Mesenchymal stem cell (in vitro differentiated cells and primary cell): Measurements from ENCODE around the gene LRRC47.
A peak's percentile ranks its signal among the peaks of the same experiment; 100 is the strongest.

Experiments
- DNase-seq: peaks from one replicate; pipeline ENCODE4 v3.0.0-alpha.2; 2013
- H2AFZ ChIP-seq: one replicate; pipeline ENCODE4 v1.6.1; 2013; ENCODE audit warnings: low read depth, mild to moderate bottlenecking, control low read depth, inconsistent platforms, low read length, moderate library complexity
- H2AK5ac ChIP-seq: 2 replicates; pipeline ENCODE4 v1.6.1; 2013; ENCODE audit warnings: low read length, moderate library complexity, mild to moderate bottlenecking, inconsistent platforms; ENCODE audit not compliant: severe bottlenecking
- H2BK120ac ChIP-seq: one replicate; pipeline ENCODE4 v1.6.1; 2013; ENCODE audit warnings: low read depth, mild to moderate bottlenecking, inconsistent platforms, low read length, moderate library complexity
- H2BK12ac ChIP-seq, 2 experiments: one replicate each; pipeline ENCODE4 v1.6.1; 2013; ENCODE audit warnings: inconsistent platforms in 2 of 2, low read length in 2 of 2, mild to moderate bottlenecking in 2 of 2, moderate library complexity in 2 of 2, control low read depth in 1 of 2
- H2BK15ac ChIP-seq: one replicate; pipeline ENCODE4 v1.6.1; 2013; ENCODE audit warnings: mild to moderate bottlenecking, low read depth, inconsistent platforms; ENCODE audit not compliant: poor library complexity, severe bottlenecking
- H2BK5ac ChIP-seq: 2 replicates; pipeline ENCODE4 v1.6.1; 2013; ENCODE audit warnings: low read depth, mild to moderate bottlenecking, low read length, control low read depth, inconsistent platforms; ENCODE audit not compliant: poor library complexity, severe bottlenecking
- H3K14ac ChIP-seq, 2 experiments: one replicate each; pipeline ENCODE4 v1.6.1; 2013; ENCODE audit warnings: inconsistent platforms in 2 of 2, low read length in 2 of 2, control low read depth in 1 of 2, mild to moderate bottlenecking in 1 of 2, moderate library complexity in 1 of 2
- H3K18ac ChIP-seq, 2 experiments: one replicate each; pipeline ENCODE4 v1.6.1; 2013; ENCODE audit warnings: inconsistent platforms in 2 of 2, low read length in 2 of 2, control low read depth in 1 of 2, low read depth in 1 of 2, mild to moderate bottlenecking in 1 of 2
- H3K23ac ChIP-seq, 2 experiments: one replicate each; pipeline ENCODE4 v1.6.1; 2013; ENCODE audit warnings: inconsistent platforms in 2 of 2, low read length in 2 of 2, mild to moderate bottlenecking in 2 of 2, moderate library complexity in 2 of 2, control low read depth in 1 of 2
- H3K27ac ChIP-seq: 2 replicates; pipeline ENCODE4 v1.5.1; 2013; ENCODE audit warnings: mild to moderate bottlenecking, moderate library complexity, low read length, control low read depth, inconsistent platforms; ENCODE audit not compliant: poor library complexity, severe bottlenecking
- H3K27me3 ChIP-seq, 2 experiments: 2 replicates each; pipeline versions ENCODE4 v1.6.1 to v1.7.0; 2013; ENCODE audit warnings: low read length in 2 of 2, mild to moderate bottlenecking in 2 of 2, moderate library complexity in 2 of 2, control low read depth in 1 of 2, inconsistent platforms in 1 of 2; ENCODE audit not compliant: control insufficient read depth in 1 of 2, insufficient read depth in 1 of 2
- H3K36me3 ChIP-seq, 2 experiments: 2 replicates each; pipeline versions ENCODE4 v1.6.1 to v1.7.0; 2013; ENCODE audit warnings: low read length in 2 of 2, control low read depth in 1 of 2, inconsistent platforms in 1 of 2, low read depth in 1 of 2, mild to moderate bottlenecking in 1 of 2; ENCODE audit not compliant: insufficient read depth in 2 of 2, control insufficient read depth in 1 of 2
- H3K4ac ChIP-seq, 2 experiments: one replicate each; pipeline ENCODE4 v1.6.1; 2013; ENCODE audit warnings: inconsistent platforms in 2 of 2, low read length in 2 of 2, mild to moderate bottlenecking in 2 of 2, moderate library complexity in 2 of 2, control low read depth in 1 of 2, low read depth in 1 of 2
- H3K4me1 ChIP-seq: 2 replicates; pipeline ENCODE4 v1.6.1; 2013; ENCODE audit warnings: low read depth, low read length, control low read depth; ENCODE audit not compliant: control insufficient read depth, insufficient read depth
- H3K4me2 ChIP-seq: 2 replicates; pipeline ENCODE4 v1.6.1; 2013; ENCODE audit warnings: low read length, mild to moderate bottlenecking, inconsistent platforms; ENCODE audit not compliant: poor library complexity, severe bottlenecking
- H3K4me3 ChIP-seq, 2 experiments: 2 replicates each; pipeline versions ENCODE4 v1.5.1 to v1.7.0; 2013; ENCODE audit warnings: low read length in 2 of 2, mild to moderate bottlenecking in 2 of 2, control low read depth in 1 of 2, low read depth in 1 of 2; ENCODE audit not compliant: insufficient read depth in 1 of 2
- H3K79me1 ChIP-seq: replicated peaks from 2 replicates; pipeline ENCODE4 v1.6.1; 2013; ENCODE audit warnings: mild to moderate bottlenecking, control low read depth, low read length, inconsistent platforms; ENCODE audit not compliant: poor library complexity, severe bottlenecking
- H3K9ac ChIP-seq: 2 replicates; pipeline ENCODE4 v1.7.0; 2013; ENCODE audit warnings: mild to moderate bottlenecking, low read length, moderate library complexity
- H3K9me3 ChIP-seq: 2 replicates; pipeline ENCODE4 v1.7.0; 2013; ENCODE audit warnings: mild to moderate bottlenecking, low read length; ENCODE audit not compliant: control insufficient read depth
- H4K8ac ChIP-seq: one replicate; pipeline ENCODE4 v1.6.1; 2013; ENCODE audit warnings: inconsistent platforms, mild to moderate bottlenecking, low read length, moderate library complexity
- H4K91ac ChIP-seq: one replicate; pipeline ENCODE4 v1.6.1; 2013; ENCODE audit warnings: mild to moderate bottlenecking, low read length, inconsistent platforms
- WGBS: methylation state at CpG from one replicate; pipeline ENCODE4 v1.1.7; 2013; ENCODE audit warnings: mixed read lengths; 5-methylcytosine and 5-hydroxymethylcytosine counted together

Gene LRRC47

DNA sequence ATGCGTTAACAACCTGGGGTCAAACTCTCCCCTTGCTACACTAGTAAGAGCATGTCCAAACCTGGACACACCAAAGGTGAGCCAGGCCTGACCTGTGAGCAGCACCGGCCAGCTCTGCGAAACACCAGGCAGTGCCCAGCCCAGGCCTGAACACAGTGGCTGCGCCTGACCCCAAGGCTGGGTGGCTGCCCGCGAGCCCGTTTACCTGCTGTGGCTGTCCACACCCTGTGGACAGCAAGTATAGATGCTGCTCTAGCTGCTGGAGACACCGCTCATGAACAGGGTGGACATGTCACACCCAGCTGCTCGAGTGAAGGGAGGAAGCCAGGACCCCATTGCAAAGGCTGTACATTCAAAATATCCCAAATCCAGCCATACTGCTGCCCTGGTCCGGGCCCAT, 51.7 kb downstream of the LRRC47 start:
- peaks cover 29% of the 10 kb centered on the region for H3K4me1 ChIP-seq
- no peak overlapping the region for H2BK12ac ChIP-seq
- no peak overlapping the region for H2BK120ac ChIP-seq
- H3K14ac ChIP-seq: no peak overlapping the region
- no peak overlapping the region for H2BK5ac ChIP-seq
- no peak overlapping the region for H3K4me2 ChIP-seq
- peak overlapping the region in 1 of 2 experiments; percentile 46 for H3K23ac ChIP-seq
- peaks cover 14% of the 10 kb centered on the region for H3K79me1 ChIP-seq
- no peak overlapping the region for H4K91ac ChIP-seq
- H3K4ac ChIP-seq: no peak overlapping the region
- H3K4me3 ChIP-seq: no peak overlapping the region
- H3K9ac ChIP-seq: no peak overlapping the region
- H2AFZ ChIP-seq: no peak overlapping the region
- H3K36me3 ChIP-seq: peaks cover 18 to 34% of the 10 kb centered on the region in 2 experiments
- 93% methylated on average over 10 of the region's 10 CpGs for WGBS
- no peak overlapping the region for H3K18ac ChIP-seq
- H3K27me3 ChIP-seq: peaks cover 3 to 4% of the 10 kb centered on the region in 2 experiments
- H2AK5ac ChIP-seq: no peak overlapping the region
- DNase-seq: no peak
- H3K27ac ChIP-seq: no peak overlapping the region
- no peak overlapping the region for H4K8ac ChIP-seq
- no peaks in the 10 kb centered on the region for H3K9me3 ChIP-seq
- H2BK15ac ChIP-seq: no peak overlapping the region

DNA sequence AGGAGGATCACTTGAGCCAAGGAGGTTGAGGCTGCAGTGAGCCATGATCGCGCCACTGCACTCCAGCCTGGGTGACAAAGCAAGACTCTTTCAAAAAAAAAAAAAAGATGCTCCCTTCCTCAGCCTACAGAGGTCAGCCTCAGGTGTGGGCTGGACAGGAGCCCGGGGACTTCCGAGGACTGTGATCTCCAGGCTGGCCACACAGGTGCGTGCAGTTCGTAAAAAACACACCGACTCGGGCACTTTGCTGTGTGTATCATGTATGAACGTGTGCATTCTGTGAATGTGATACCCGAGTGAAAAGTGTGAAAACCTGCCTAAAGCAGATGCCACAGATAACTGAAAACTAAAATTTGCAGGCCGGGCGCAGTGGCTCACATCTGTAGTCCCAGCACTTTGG, 52.5 kb downstream of the LRRC47 start:
- no peak overlapping the region for H3K27ac ChIP-seq
- peaks cover 29% of the 10 kb centered on the region for H3K4me1 ChIP-seq
- no peak overlapping the region for H3K9ac ChIP-seq
- no peak overlapping the region for H2AFZ ChIP-seq
- H2BK120ac ChIP-seq: no peak overlapping the region
- H3K4me2 ChIP-seq: no peak overlapping the region
- H3K14ac ChIP-seq: no peak overlapping the region
- H3K4me3 ChIP-seq: no peak overlapping the region
- H2AK5ac ChIP-seq: no peak overlapping the region
- no peak overlapping the region for H2BK5ac ChIP-seq
- 97% methylated on average over 12 of the region's 12 CpGs for WGBS
- no peak overlapping the region for H3K4ac ChIP-seq
- H3K79me1 ChIP-seq: peaks cover 14% of the 10 kb centered on the region
- no peak for DNase-seq
- H2BK12ac ChIP-seq: no peak overlapping the region
- H2BK15ac ChIP-seq: no peak overlapping the region
- H4K8ac ChIP-seq: no peak overlapping the region
- H4K91ac ChIP-seq: no peak overlapping the region
- no peaks in the 10 kb centered on the region for H3K27me3 ChIP-seq
- peaks cover 26 to 37% of the 10 kb centered on the region in 2 experiments for H3K36me3 ChIP-seq
- H3K18ac ChIP-seq: no peak overlapping the region
- no peaks in the 10 kb centered on the region for H3K9me3 ChIP-seq
- H3K23ac ChIP-seq: no peak overlapping the region

DNA sequence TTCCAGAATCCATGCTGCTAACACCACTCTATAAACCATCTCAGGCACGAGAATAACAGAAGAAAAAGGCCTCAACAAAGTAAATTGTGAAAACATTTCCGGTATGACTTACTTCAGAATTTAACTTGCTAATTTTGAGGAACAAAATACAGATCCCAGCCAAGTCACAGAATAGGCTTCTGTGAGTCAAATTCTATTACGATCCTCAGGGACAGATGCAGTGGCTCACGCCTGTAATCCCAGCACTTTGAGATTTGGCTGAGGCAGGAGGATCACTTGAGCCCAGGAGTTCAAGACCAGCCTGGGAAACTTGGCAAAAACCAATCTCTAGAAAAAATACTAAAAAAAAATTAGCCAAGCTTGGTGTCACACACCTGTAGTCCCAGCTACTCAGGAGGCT, 52.9 kb downstream of the LRRC47 start:
- Histone ChIP-seq H3K27me3 (no peaks in the 10 kb centered on the region), H2BK120ac (no peak overlapping the region), H4K8ac (no peak overlapping the region), H2BK5ac (no peak overlapping the region), H3K9me3 (no peaks in the 10 kb centered on the region), H3K4ac (no peak overlapping the region), H4K91ac (no peak overlapping the region), H3K4me1 (peaks cover 29% of the 10 kb centered on the region), H2AK5ac (no peak overlapping the region), H2AFZ (no peak overlapping the region), H3K4me2 (no peak overlapping the region), H2BK12ac (no peak overlapping the region), H3K79me1 (peaks cover 14% of the 10 kb centered on the region), H3K18ac (no peak overlapping the region), H3K4me3 (no peak overlapping the region), H3K14ac (no peak overlapping the region), H3K23ac (no peak overlapping the region), H3K9ac (no peak overlapping the region), H3K27ac (no peak overlapping the region), H2BK15ac (no peak overlapping the region), H3K36me3 (peaks cover 30 to 39% of the 10 kb centered on the region in 2 experiments)
- 95% methylated on average over 4 of the region's 4 CpGs for WGBS
- DNase-seq: no peak

DNA sequence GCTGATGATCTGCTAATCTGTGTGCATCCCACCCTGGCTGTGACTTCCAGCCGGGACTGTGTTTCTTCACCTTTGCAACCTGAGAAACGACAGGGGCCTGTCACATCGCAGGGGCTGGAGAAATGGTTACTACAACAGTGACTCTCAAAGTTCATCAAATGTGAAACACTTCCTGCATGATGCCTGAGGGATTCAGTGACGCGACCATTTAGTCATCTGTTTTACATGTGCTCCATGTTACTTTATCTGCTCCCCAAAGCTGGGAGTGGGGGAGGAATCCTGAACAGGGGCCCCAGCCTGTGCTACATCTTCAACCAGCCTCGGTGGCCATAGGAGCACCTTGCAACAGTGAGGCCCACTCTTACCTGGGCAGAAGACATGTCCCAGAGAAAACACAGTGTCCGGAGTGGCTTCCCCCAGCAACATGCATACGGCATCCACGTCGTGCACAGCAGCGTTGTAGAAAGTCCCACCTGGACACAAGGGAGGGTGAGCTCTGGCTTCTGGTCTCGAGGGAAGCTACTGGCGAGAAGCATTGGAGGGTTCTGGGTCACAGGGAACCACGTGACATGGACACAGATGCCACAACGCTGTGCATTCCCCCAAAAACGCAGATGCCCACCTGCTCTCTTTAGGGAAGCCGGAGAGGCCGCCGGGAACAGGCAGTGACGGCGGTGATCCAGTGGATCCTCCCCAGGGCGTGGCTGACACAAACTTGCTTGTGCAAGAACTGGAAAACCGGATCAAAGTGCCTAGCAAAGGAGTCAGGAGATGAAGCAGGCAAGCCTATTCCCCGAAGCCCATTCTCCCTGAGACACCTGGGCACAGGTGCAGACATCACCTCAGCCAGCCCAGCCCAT, 53.6 kb downstream of the LRRC47 start:
- Histone ChIP-seq H3K18ac (no peak overlapping the region), H3K36me3 (peaks cover 37 to 47% of the 10 kb centered on the region in 2 experiments), H3K9me3 (no peaks in the 10 kb centered on the region), H2AFZ (no peak overlapping the region), H3K27me3 (no peaks in the 10 kb centered on the region), H3K79me1 (peaks cover 15% of the 10 kb centered on the region), H2BK12ac (no peak overlapping the region), H3K4ac (no peak overlapping the region), H3K14ac (no peak overlapping the region), H4K8ac (no peak overlapping the region), H3K27ac (no peak overlapping the region), H3K4me2 (no peak overlapping the region), H2BK15ac (no peak overlapping the region), H3K4me3 (no peak overlapping the region), H3K9ac (peak overlapping the region; percentile 21), H2AK5ac (no peak overlapping the region), H3K4me1 (peaks cover 25% of the 10 kb centered on the region), H3K23ac (no peak overlapping the region), H2BK5ac (no peak overlapping the region), H2BK120ac (no peak overlapping the region), H4K91ac (no peak overlapping the region)
- no peak for DNase-seq
- 96% methylated on average over 24 of the region's 24 CpGs for WGBS
